UCSD-AML1 (cell line): Measurements from ENCODE around the gene TAAR8.
"Not testable (repeated sequence)": the region's sequence is repeated elsewhere in the genome, so short reads cannot be mapped to it uniquely, and the experiment has no call there.

Source experiments
- DNase-seq: peaks from one replicate; lab custom pipeline; 2025; ENCODE audit not compliant: unreplicated experiment; lab: John Stamatoyannopoulos, UW

The TAAR8 gene

GRCh38 chr6:132544826-132545225, 7.6 kb upstream of the TAAR8 start:
- no peak for DNase-seq

GRCh38 chr6:132548746-132549463, 3.6 kb upstream of the TAAR8 start:
- DNase-seq, result no peak

GRCh38 chr6:132551214-132551613, 1.3 kb upstream of the TAAR8 start:
- no peak for DNase-seq

GRCh38 chr6:132560087-132560486, 7.6 kb downstream of the TAAR8 start:
- not testable (repeated sequence) for DNase-seq

- no peak for DNase-seq
Measured at GRCh38 chr6:132566404-132566803, 13.9 kb downstream of the TAAR8 start.

GRCh38 chr6:132567566-132567965, 15.1 kb downstream of the TAAR8 start:
- no peak for DNase-seq

GRCh38 chr6:132568611-132569010, 16.1 kb downstream of the TAAR8 start:
- no peak for DNase-seq

- no peak for DNase-seq
Measured at GRCh38 chr6:132569170-132569569, 16.7 kb downstream of the TAAR8 start.

- DNase-seq, result no peak
Measured at GRCh38 chr6:132570221-132570777, 17.8 kb downstream of the TAAR8 start, which contains the start of gene TAAR6. TAAR6 (plus strand) TSS chr6:132570322; CDS start chr6:132570322, 0 bp downstream.

GRCh38 chr6:132571774-132572173, 19.3 kb downstream of the TAAR8 start:
- DNase-seq, result no peak

GRCh38 chr6:132584698-132585097, 32.2 kb downstream of the TAAR8 start:
- no peak for DNase-seq

GRCh38 chr6:132587424-132587823, 35.0 kb downstream of the TAAR8 start:
- no peak for DNase-seq

- DNase-seq, result no peak
Measured at GRCh38 chr6:132589454-132589853, 37.0 kb downstream of the TAAR8 start, which contains the start of gene TAAR5. TAAR5 (minus strand) TSS chr6:132589741; CDS start chr6:132589686, 55 bp downstream.

- no peak for DNase-seq
Measured at GRCh38 chr6:132590362-132590761, 37.9 kb downstream of the TAAR8 start.

- no peak for DNase-seq
Measured at GRCh38 chr6:132592855-132593254, 40.4 kb downstream of the TAAR8 start.

GRCh38 chr6:132596201-132596600, 43.7 kb downstream of the TAAR8 start:
- DNase-seq, result no peak

GRCh38 chr6:132598473-132598872, 46.0 kb downstream of the TAAR8 start:
- DNase-seq, result no peak

GRCh38 chr6:132600900-132601299, 48.4 kb downstream of the TAAR8 start:
- DNase-seq, result not testable (repeated sequence)
